MCF 10A (cell line): Measurements from ENCODE around the gene TERT. TPM values are rescaled to one million over a fixed set of nuclear protein-coding genes. Genes with fewer than 3 reads are reported as not detected.
"Not testable (repeated sequence)": the region's sequence is repeated elsewhere in the genome, so short reads cannot be mapped to it uniquely, and the experiment has no call there.

Experiments used
- BruUV-seq: library from RNA; stranded (reverse); fragments of 400-500 nt; replicated peaks from 2 replicates; lab custom pipeline; 2021; lab: Mats Ljungman, UMichigan
- CTCF ChIA-PET: fragments of 300-600 bp; sonication (Branson Sonifier 250); formaldehyde crosslinking; extraction: SDS; loops from one replicate; lab custom pipeline; 2021; ENCODE audit warnings: antibody characterized with exemption, inconsistent platforms; lab: Yijun Ruan, JAX
- POLR2A ChIA-PET: fragments of 300-600, 350-650 bp; sonication (Branson Sonifier 250); formaldehyde crosslinking; extraction: SDS; loops from one replicate; lab custom pipeline; 2020; ENCODE audit warnings: antibody characterized with exemption, inconsistent platforms; lab: Yijun Ruan, JAX
- DNase-seq: peaks from one replicate; pipeline ENCODE4 v3.0.0-alpha.2; 2018; ENCODE audit not compliant: unreplicated experiment
- H3K27ac Mint-ChIP-seq: one replicate; pipeline ENCODE4 v1.8.0; 2022; ENCODE audit warnings: mild to moderate bottlenecking, low read depth, mixed read lengths; ENCODE audit not compliant: unreplicated experiment
- H3K27me3 Mint-ChIP-seq: one replicate; pipeline ENCODE4 v1.8.0; 2022; ENCODE audit warnings: mixed read lengths; ENCODE audit not compliant: insufficient read depth, unreplicated experiment
- H3K36me3 Mint-ChIP-seq: one replicate; pipeline ENCODE4 v1.8.0; 2022; ENCODE audit warnings: mild to moderate bottlenecking, moderate library complexity, mixed read lengths; ENCODE audit not compliant: insufficient read depth, unreplicated experiment
- H3K4me1 Mint-ChIP-seq: one replicate; pipeline ENCODE4 v1.8.0; 2022; ENCODE audit warnings: mixed read lengths; ENCODE audit not compliant: insufficient read depth, unreplicated experiment
- H3K4me3 Mint-ChIP-seq: one replicate; pipeline ENCODE4 v1.8.0; 2022; ENCODE audit warnings: mild to moderate bottlenecking, moderate library complexity, mixed read lengths; ENCODE audit not compliant: unreplicated experiment
- H3K9me3 Mint-ChIP-seq: one replicate; pipeline ENCODE4 v1.8.0; 2022; ENCODE audit warnings: mixed read lengths; ENCODE audit not compliant: unreplicated experiment
- CTCF ChIP-seq: fragments of 200-600 bp; IDR thresholded peaks from one replicate; pipeline ENCODE4 v1.8.0; 2022; ENCODE audit warnings: antibody characterized with exemption, mild to moderate bottlenecking; ENCODE audit not compliant: unreplicated experiment
- intact Hi-C: fragments of 100-400 bp; cut with micrococcal nuclease; formaldehyde crosslinking; loops from 2 replicates; pipeline ENCODE4 v1.14.1; 2022
- total RNA-seq: library from RNA; stranded (reverse); gene quantifications from 2 replicates; pipeline ENCODE4 v1.2.3, GENCODE V29; 2022

TERT gene
- total RNA-seq, 1 experiment from 2014 or later: 0.16 TPM

GRCh38 chr5:1292139-1292538 is 2.7 kb downstream of the TERT start:
- TF ChIP-seq CTCF: no peak
- no TSS peak for BruUV-seq
- no peaks in the 10 kb centered on the region for H3K27me3 Mint-ChIP-seq
- no peaks in the 10 kb centered on the region for H3K4me1 Mint-ChIP-seq
- peaks cover 5% of the 10 kb centered on the region for H3K36me3 Mint-ChIP-seq
- CTCF ChIA-PET: no interaction called here
- POLR2A ChIA-PET: no interaction called here
- no peak overlapping the region for H3K27ac Mint-ChIP-seq
- peaks cover 10% of the 10 kb centered on the region for H3K9me3 Mint-ChIP-seq
- no peak overlapping the region for H3K4me3 Mint-ChIP-seq
- intact Hi-C loops: no loop called here
- DNase-seq: no peak

- no peak overlapping the region for H3K27ac Mint-ChIP-seq
- no TSS peak for BruUV-seq
- peaks cover 10% of the 10 kb centered on the region for H3K9me3 Mint-ChIP-seq
- no peaks in the 10 kb centered on the region for H3K27me3 Mint-ChIP-seq
- no peak for TF ChIP-seq CTCF
- DNase-seq: no peak
- CTCF ChIA-PET: no interaction called here
- H3K4me3 Mint-ChIP-seq: no peak overlapping the region
- H3K4me1 Mint-ChIP-seq: no peaks in the 10 kb centered on the region
- H3K36me3 Mint-ChIP-seq: peaks cover 5% of the 10 kb centered on the region
- intact Hi-C loops: no loop called here
- POLR2A ChIA-PET: no interaction called here
Observed at GRCh38 chr5:1291611-1292080, 3.2 kb downstream of the TERT start.

- BruUV-seq, DNase-seq, H3K27me3 Mint-ChIP-seq, H3K36me3 Mint-ChIP-seq, H3K4me1 Mint-ChIP-seq, POLR2A ChIA-PET, H3K27ac Mint-ChIP-seq, CTCF ChIA-PET, intact Hi-C loops, H3K4me3 Mint-ChIP-seq: not testable (repeated sequence)
- peaks cover 15% of the 10 kb centered on the region for H3K9me3 Mint-ChIP-seq
Observed at GRCh38 chr5:1290956-1291355, 3.9 kb downstream of the TERT start.

- intact Hi-C loops, H3K27me3 Mint-ChIP-seq, BruUV-seq, CTCF ChIA-PET, H3K27ac Mint-ChIP-seq, DNase-seq, H3K4me1 Mint-ChIP-seq, H3K4me3 Mint-ChIP-seq, H3K36me3 Mint-ChIP-seq, POLR2A ChIA-PET: not testable (repeated sequence)
- peaks cover 18% of the 10 kb centered on the region for H3K9me3 Mint-ChIP-seq
Observed at GRCh38 chr5:1289559-1289958, 5.3 kb downstream of the TERT start.

GRCh38 chr5:1288439-1289335 is 6.2 kb downstream of the TERT start:
- POLR2A ChIA-PET: no interaction called here
- H3K4me1 Mint-ChIP-seq: no peaks in the 10 kb centered on the region
- intact Hi-C loops: no loop called here
- no peak overlapping the region for H3K27ac Mint-ChIP-seq
- DNase-seq: no peak
- CTCF ChIA-PET: interaction anchor here (1.2 kb wide), 1 partner anchor 116 kb away, joined by 4 read pairs; no protein-coding TSS in a partner anchor
- H3K27me3 Mint-ChIP-seq: no peaks in the 10 kb centered on the region
- no peak for TF ChIP-seq CTCF
- peaks cover 5% of the 10 kb centered on the region for H3K36me3 Mint-ChIP-seq
- BruUV-seq: no TSS peak
- peaks cover 18% of the 10 kb centered on the region for H3K9me3 Mint-ChIP-seq
- no peak overlapping the region for H3K4me3 Mint-ChIP-seq
